ENCODE data around the gene U2AF1.
"Not testable (repeated sequence)": the region's sequence is repeated elsewhere in the genome, so short reads cannot be mapped to it uniquely, and the experiment has no call there.

U2AF1 gene

GRCh38 chr21:43076643-43077042, 30.7 kb downstream of the U2AF1 start:
- DNase-seq (ENCODE audit: low spot score), result not testable (repeated sequence)

DNA sequence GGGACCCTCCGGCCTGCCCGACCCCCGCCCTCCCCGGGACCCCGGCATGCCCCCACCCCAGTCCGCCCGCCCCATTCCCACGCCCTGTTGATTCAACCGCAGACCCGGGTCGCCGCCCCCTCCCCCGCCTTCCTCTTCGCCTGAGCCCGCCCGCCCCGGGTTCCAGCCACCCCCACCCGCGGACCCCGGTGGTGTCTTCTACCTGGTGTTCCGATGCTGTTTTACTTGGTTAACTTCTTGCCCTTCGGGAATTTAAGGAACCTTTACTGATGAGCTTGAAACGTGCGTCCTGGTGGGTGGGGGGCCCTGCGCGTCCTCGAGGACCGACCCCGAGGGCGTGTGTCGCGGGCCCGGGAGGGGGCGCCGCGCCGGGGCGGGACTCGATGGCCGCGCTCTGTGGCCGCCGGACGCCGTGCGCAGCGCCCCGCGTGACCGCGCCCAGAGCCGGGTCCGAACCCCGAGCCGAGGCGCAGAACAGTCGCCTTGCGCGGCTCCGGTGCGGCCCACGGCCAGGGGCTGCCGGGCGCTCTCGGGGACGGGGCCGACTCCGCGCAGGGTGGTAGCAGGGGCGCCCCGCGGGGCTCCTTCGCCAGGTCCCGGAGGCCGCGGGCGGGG, 31.2 kb downstream of the U2AF1 start:
- DNase-seq (ENCODE audit: low spot score), result not testable (repeated sequence)

- not testable (repeated sequence) for DNase-seq (ENCODE audit: low spot score)
These were observed 32.0 kb downstream of the U2AF1 start, which contains the start of gene CBS for GRCh38 chr21:43075170-43076022. CBS (minus strand) TSS chr21:43075835; CDS start chr21:43072193, 3,642 bp downstream.

DNA sequence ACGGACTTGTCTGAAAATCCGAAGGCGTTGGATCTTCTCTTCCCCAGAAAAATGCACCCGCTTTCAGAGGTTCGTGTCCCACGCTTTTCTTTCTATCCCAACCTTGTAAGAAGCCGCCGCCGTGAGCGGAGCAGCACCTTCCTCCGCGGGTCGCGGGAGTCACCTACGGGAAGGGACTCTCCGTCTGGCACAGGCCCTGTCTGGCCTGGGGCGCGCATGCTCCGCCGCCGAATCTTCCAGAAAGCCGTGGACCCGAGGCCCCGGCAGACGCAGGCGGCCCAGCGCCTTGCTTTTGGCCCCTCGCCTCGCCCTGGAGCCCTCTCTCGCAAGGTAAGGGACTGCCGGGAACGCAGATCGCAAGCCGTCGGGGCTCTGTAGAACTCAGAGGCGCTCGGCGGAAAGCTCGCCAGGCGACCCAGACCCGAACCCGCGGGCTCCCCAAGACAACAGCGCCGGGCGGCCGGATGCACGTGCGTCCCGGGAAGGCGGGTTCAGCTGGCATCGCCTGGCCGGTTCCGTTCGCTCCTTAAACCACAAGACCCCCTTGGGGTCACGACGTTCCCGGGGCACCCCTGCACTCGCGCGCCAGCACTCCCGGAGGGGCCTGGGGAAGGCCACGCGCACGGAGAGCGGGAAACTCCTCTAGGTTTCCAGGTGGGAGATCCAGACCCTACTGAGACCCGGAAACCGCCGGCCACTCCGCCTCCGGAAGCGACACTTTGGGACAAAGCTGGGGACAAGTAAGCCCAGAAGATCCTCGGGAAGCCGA, 32.8 kb downstream of the U2AF1 start:
- not testable (repeated sequence) for DNase-seq (ENCODE audit: low spot score)

DNA sequence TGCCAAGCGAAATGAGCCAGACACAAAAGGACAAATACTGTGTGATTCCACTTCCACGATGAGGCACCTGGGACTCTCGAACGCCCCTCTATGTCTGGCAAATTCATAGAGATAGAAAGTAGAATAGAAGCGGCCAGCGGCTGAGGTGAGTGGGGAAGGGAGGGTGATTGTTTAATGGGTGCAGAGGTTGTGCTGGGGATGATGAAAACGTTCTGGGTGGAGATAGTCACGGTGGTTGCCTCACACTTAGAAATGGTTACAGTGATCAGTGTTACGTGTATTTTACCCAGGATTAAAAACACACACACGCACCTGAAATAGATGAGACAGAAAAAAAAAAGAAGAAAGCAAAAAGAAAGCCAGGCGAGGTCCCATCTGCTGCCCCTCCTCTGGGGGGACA, 34.6 kb downstream of the U2AF1 start:
- not testable (repeated sequence) for DNase-seq (ENCODE audit: low spot score)

DNA sequence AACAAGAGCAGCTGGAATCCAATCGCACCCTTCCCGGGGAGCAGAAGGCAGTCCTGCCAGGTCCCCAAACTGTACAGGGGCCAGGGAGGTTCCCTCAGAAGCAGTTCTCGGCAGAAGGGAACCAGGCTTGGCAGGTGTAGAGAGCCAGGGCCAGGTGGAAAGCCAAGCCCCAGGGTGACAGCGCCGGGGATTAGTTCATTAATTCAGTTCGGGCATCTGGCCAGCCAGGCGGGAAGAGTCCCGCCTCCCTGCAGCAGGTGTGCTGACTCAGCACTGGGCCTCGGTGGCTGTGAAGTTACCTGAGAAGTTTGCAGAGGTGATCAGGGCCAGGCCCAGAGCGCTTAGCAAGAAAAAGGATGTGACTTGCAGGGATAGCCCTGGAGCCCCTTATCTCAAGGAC, 37.7 kb downstream of the U2AF1 start:
- not testable (repeated sequence) for DNase-seq (ENCODE audit: low spot score)

DNA sequence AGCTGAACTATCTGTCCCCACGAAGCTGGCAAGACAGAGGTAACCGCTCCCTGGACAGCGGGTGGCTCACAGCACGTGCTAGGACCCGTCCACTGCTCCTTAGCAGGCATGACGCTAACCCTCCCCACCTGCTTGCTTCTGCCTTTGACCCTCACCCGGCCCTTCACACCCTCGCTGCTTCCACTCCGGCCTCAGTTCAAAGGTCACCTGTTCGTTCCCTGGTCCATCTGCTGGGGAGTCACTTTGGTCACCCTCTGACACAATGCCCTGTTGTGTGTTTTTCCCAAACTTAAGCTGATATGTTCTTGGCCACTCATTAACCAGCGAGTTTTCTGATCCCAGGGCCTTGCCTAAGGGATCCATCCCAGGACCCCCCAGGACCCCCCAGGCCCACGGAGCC, 39.3 kb downstream of the U2AF1 start:
- not testable (repeated sequence) for DNase-seq (ENCODE audit: low spot score)

DNA sequence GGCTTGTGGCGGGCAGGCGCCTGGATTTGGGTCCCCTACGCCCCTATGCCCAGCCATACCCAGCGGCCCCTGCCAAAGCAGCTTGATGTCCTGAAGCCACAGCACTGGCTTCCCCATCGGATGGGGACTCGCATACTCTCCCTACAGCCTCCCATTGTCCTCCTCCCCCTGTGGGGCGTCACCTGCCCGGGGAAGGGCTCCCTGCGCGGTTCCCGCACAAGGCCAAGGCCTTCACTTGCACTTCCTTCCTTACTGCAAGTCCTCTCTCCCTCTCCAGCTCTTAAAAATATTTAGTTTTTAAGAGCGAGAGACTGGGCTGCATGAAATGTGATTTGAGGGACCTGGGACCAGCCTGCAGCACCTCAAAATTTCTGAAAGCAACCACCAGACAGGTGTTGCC, 40.7 kb downstream of the U2AF1 start:
- DNase-seq (ENCODE audit: low spot score), result not testable (repeated sequence)

GRCh38 chr21:43065991-43066390, 41.4 kb downstream of the U2AF1 start:
- DNase-seq (ENCODE audit: low spot score), result not testable (repeated sequence)

GRCh38 chr21:43064265-43064917, 43.0 kb downstream of the U2AF1 start:
- not testable (repeated sequence) for DNase-seq (ENCODE audit: low spot score)

DNA sequence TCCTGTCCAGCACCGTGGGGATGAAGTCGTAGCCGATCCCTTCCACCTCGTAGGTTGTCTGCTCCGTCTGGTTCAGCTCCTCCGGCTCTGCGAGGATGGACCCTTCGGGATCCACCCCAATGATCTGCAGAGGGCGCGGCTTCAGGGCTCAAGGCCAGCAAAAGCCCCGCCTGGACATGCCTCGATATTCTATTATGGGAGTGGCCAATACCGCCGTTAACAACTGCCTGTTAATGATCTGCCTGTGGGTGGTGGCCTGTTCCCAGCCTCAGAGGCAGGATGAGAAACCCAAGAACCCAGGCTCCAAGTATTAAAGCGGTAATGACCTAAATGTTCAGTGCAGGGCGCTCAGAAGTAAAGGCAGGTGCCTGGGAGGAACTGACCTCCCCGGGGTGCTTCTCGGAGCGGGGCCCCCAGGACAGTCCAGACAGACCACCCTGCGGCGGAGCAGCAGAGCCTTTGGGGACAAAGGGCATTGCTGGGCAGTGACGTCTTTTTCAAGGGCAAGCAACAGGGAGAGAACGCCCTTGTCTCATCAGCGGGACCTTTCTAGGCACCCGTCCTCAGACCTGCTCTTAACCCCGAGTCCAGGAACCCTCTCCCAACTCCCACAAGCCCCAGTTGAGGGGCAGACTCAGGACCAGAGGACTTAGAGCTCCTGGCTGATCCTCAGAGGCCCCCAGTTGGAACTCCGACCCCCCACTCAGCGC, 44.3 kb downstream of the U2AF1 start:
- not testable (repeated sequence) for DNase-seq (ENCODE audit: low spot score)

GRCh38 chr21:43053112-43053511, 54.3 kb downstream of the U2AF1 start:
- not testable (repeated sequence) for DNase-seq (ENCODE audit: low spot score)

DNA sequence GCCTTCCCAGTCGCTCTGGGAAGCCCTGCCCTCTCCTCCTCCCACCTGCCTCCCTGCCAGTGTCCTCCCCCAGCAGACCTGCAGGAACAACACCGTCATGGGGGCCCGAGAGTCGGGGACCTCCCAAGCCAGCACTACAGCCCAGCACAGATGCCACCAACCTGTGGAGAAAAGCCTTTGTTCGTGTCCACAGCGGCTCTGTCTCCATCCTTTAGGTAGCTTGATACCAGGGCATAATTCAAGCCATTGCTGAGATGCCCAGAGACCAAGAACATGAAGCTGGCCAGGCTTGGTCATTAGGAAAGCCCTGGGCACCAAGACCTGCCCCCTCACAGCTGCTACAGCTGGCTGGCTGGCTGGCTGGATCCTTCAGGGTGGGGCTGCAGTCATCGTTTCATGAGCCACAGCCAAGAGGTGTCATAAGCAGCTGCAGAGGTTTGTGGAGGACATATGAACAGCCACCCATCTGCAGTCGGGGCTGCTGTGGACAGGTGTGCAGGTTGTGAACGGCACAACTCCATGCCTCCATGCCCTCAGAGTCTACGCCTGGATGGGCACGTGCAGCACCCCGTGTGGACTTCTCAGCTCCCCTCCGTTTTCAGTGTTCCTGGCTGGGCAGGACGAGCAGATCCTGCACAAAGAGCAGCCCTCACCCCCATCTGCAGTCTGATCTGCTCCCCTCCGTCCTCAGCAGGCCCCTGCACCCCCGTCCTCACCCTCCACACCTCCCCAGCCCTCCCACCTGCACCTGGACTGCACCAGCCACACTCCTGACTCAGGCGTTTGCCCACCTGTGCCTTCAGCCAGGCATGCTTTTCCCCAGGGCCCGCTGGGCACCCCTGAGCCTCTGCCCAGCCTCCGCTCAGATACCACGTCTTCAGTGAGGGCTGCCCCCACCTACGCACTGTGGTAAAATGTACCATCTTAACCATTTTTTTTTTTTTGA, 61.2 kb downstream of the U2AF1 start:
- peak; percentile 13 for DNase-seq (ENCODE audit: low spot score)

DNA sequence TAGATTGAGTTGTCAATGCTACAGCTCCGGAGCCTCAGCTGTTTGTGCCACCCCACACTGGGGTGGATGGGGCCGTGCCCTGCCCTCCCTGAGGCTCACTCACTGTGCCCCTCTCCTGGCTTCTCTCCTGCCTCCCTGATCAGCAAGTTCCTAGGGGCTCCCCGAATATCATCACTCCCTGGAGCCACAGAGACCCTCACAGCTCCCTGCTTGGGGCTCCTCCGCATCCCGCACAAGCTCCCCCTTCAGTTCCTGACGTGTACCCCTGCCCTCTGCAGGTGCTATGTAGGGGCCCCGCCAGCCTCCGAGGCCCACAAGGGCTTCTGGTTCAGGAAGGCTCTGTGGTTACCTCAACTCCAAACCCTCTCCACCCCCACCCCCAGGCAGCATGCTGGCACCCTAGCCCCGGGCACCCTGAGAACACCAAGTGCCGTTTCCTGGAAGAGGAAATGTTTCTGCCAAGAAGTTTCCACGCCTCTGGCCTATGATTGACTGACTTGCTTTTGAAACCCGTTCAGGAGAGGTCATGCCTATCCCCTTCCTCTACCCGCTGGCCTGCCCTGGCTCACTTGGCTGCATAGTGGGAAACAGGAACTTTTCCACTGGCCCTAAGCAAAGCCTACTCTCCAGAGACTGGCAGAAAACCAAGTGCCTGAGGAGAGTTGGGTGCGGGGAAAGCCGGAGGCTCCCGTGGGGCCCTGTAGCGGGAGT, 62.0 kb downstream of the U2AF1 start:
- not testable (repeated sequence) for DNase-seq (ENCODE audit: low spot score)

GRCh38 chr21:43044547-43044946, 62.8 kb downstream of the U2AF1 start:
- DNase-seq (ENCODE audit: low spot score), result not testable (repeated sequence)

- DNase-seq (ENCODE audit: low spot score), result not testable (repeated sequence)
These were observed 64.1 kb downstream of the U2AF1 start for GRCh38 chr21:43043291-43043690.

All from NAMALWA (cell line).